Panc1 (cell line): ENCODE measurements around the gene SF3B2.

ENCODE experiments used
- CTCF ChIP-seq: fragments of 450-650 bp; IDR thresholded peaks from 2 replicates; pipeline ENCODE4 v1.5.1; 2017; ENCODE audit warnings: mild to moderate bottlenecking
- POLR2AphosphoS5 ChIP-seq: IDR thresholded peaks from 2 replicates; pipeline ENCODE4 v1.6.1; 2012; ENCODE audit warnings: mild to moderate bottlenecking, low read depth, low read length, moderate library complexity
- REST ChIP-seq, 2 experiments: IDR thresholded peaks; 2 replicates each; pipeline ENCODE4 v1.6.1; 2011 to 2012; ENCODE audit warnings: low read depth in 2 of 2, control low read depth in 1 of 2, low read length in 1 of 2, mild to moderate bottlenecking in 1 of 2, moderate library complexity in 1 of 2; ENCODE audit not compliant: insufficient read depth in 1 of 2
- SIN3A ChIP-seq: IDR thresholded peaks from 2 replicates; pipeline ENCODE4 v1.6.1; 2012; ENCODE audit warnings: low read depth, mild to moderate bottlenecking, low read length, moderate library complexity, borderline replicate concordance; ENCODE audit not compliant: insufficient read depth
- TCF7L2 ChIP-seq: IDR thresholded peaks from 2 replicates; pipeline ENCODE4 v1.6.1; 2011; ENCODE audit warnings: mild to moderate bottlenecking, low read depth, low read length, inconsistent platforms

- TF ChIP-seq POLR2AphosphoS5 = no peak
- TF ChIP-seq SIN3A = no peak
- TF ChIP-seq CTCF = no peak
- TF ChIP-seq REST (IDR thresholded peaks at IDR 0.05; ENCODE audit: insufficient read depth in 1 of 2, low read depth in 2 of 2, low read length in 1 of 2) = no peak
- TF ChIP-seq TCF7L2 = no peak
Measured at GRCh38 chr11:66066751-66067150, 14.6 kb downstream of the SF3B2 start.
